Heart right ventricle (tissue), 16 donors: ENCODE data around the gene TMPRSS11A. TPM values are rescaled to one million over a fixed set of nuclear protein-coding genes. Genes with fewer than 3 reads are reported as not detected.

ENCODE experiments used
- ATAC-seq, 8 donors: fragments of 200-7000 bp; cut with Tn5 transposase; one replicate each; pipeline ENCODE4 v1.9.1; 2020; ENCODE audit warnings: mild to moderate bottlenecking in 8 of 8, moderate library complexity in 8 of 8, moderate number of reproducible peaks in 1 of 8
- DNase-seq, 2 donors: peaks; one replicate each; pipeline ENCODE4 v3.0.0-alpha.2; 2020
- H3K27ac ChIP-seq, 10 donors: fragments of 200-600 bp; sonication (generic) in 2 of 10; one replicate each; pipeline versions ENCODE4 v1.5.0 to v1.8.0; 2020 to 2022; ENCODE audit warnings: mild to moderate bottlenecking in 3 of 10
- H3K27me3 ChIP-seq, 7 donors: fragments of 200-600 bp; one replicate each; pipeline ENCODE4 v1.8.0; 2021 to 2022; ENCODE audit warnings: mild to moderate bottlenecking in 2 of 7
- H3K36me3 ChIP-seq, 9 donors: fragments of 200-600 bp; sonication (generic) in 1 of 9; one replicate each; pipeline versions ENCODE4 v1.5.0 to v1.8.0; 2020 to 2022; ENCODE audit warnings: mild to moderate bottlenecking in 2 of 9
- H3K4me1 ChIP-seq, 9 donors: fragments of 200-600 bp; sonication (generic) in 1 of 9; one replicate each; pipeline versions ENCODE4 v1.5.0 to v1.8.0; 2020 to 2022; ENCODE audit warnings: mild to moderate bottlenecking in 4 of 9
- H3K4me3 ChIP-seq, 10 donors: fragments of 200-600 bp; sonication (generic) in 2 of 10; one replicate each; pipeline versions ENCODE4 v1.5.0 to v1.8.0; 2020 to 2022; ENCODE audit warnings: mild to moderate bottlenecking in 7 of 10, moderate library complexity in 2 of 10
- H3K9me3 ChIP-seq, 11 donors: fragments of 200-600 bp in 10 of 11; sonication (generic) in 2 of 11; one replicate each; pipeline versions ENCODE4 v1.5.0 to v1.8.0; 2013 to 2022; ENCODE audit warnings: mild to moderate bottlenecking in 2 of 11, control low read depth in 1 of 11, moderate library complexity in 1 of 11
- WGBS, 2 donors: extraction: QIAGEN DNeasy Blood & Tissue Kit; methylation state at CpG; one replicate each; pipeline ENCODE4 v1.1.7; 2013; ENCODE audit warnings: inconsistent platforms in 1 of 2; 5-methylcytosine and 5-hydroxymethylcytosine counted together
- intact Hi-C, 10 donors: fragments of 100-400 bp; cut with DNase I; formaldehyde crosslinking; loops; one replicate each; pipeline versions ENCODE4 v1.11.1 to v1.14.2; 2022
- polyA plus RNA-seq, 2 donors: library from polyadenylated mRNA; stranded (reverse); fragments of 200-250 nt; gene quantifications; one replicate each; pipeline ENCODE4 v1.2.3, GENCODE V29; 2013
- total RNA-seq, 10 donors: library from RNA; stranded (reverse); fragmentation: NEBNext Ultra II Directional in 3 of 10; extraction: Animal tissue kit (Norgen Biotek cat#: 25700) in 3 of 10; gene quantifications; one replicate each; pipeline versions ENCODE4 v1.2.1 to v1.2.4, GENCODE V29; 2021 to 2023
- TF ChIP-seq, protein P1 (sequence below), 9 donors: fragments of 200-600 bp; sonication (generic) in 2 of 9; IDR thresholded peaks; one replicate each; pipeline versions ENCODE4 v1.5.0 to v1.8.0; 2021 to 2022; ENCODE audit warnings: antibody characterized with exemption in 9 of 9, mild to moderate bottlenecking in 5 of 9, moderate library complexity in 1 of 9
- donor health status: Arrhythmogenic right ventricular cardiomyopathy.
- donor health status: ischemic (EF 13 %, LVEDD 7.1; RV severe dilation, severe dysfunction).
- donor health status: healthy with polysubstance abuse.
- donor health status: DM: no; HTN: yes; CAD: no.
- donor health status: DM: no; HTN: no; CAD: no.
- donor health status: ischemic (EF 25% LVEDD 6.9; RV normal size, moderate dysfunction).
- donor health status: ischemic (EF 25% LVEDD 5.7; RV mildly dilated, moderate dysfunction).
- donor health status: healthy.
- donor health status: DM: yes; HTN: yes; CAD: no.
- donor health status: Ischemic cardiomyopathy.
- donor health status: ischemic (EF 35%, LVEDD 5.7; RV mildly dilated, moderate dysfunction).
- donor health status: nonischemic (EF 11% LVEDD 7.7; RV severe dilation, severe dysfunction).
- donor health status: DM: yes; HTN: yes; CAD: no.
- donor health status: PGD.
- donor health status: ischemic (EF 29% LVEDD 5.4; RV normal size, mild dysfunction).
- donor health status: nonischemic (EF 23%, LVEDD 6.1; RV moderate dilation, normal function).

Gene TMPRSS11A
- total and polyA plus RNA-seq, 12 donors: 0.01 TPM; not detected in 11

DNA sequence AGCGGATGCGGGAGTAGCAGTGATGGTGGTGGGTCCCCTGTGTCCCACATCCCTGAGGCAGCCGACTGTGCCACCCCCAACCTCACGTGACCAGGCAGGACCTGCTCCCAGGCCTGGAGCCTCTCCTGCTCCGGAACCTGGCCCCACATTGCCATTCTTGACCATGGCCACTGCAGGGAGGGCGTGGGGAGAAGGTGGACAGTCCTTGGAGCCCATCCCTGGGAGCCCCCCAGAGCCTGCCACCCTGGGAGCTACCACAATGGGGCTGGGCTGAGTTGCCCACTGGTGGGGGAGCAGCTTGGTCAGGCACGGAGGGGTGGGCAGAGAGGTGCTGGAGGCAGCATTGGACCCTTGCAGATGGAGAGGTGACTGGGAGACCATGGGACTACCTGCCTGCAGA, 36.8 kb downstream of the TMPRSS11A start:
- Histone ChIP-seq H3K4me1 (no peaks in the 10 kb centered on the region), H3K27ac (no peak overlapping the region), H3K27me3 (no peaks in the 10 kb centered on the region), H3K4me3 (no peak overlapping the region), H3K9me3 (peaks cover 0 to 8% (median 0%) of the 10 kb centered on the region in 11 donors), H3K36me3 (no peaks in the 10 kb centered on the region)
- DNase-seq (no peak), ATAC-seq (no peak)
- intact Hi-C loops: no loop called here
- 96% methylated on average over 7 of the region's 7 CpGs for WGBS, 2 donors
- TF ChIP-seq, protein P1, sequence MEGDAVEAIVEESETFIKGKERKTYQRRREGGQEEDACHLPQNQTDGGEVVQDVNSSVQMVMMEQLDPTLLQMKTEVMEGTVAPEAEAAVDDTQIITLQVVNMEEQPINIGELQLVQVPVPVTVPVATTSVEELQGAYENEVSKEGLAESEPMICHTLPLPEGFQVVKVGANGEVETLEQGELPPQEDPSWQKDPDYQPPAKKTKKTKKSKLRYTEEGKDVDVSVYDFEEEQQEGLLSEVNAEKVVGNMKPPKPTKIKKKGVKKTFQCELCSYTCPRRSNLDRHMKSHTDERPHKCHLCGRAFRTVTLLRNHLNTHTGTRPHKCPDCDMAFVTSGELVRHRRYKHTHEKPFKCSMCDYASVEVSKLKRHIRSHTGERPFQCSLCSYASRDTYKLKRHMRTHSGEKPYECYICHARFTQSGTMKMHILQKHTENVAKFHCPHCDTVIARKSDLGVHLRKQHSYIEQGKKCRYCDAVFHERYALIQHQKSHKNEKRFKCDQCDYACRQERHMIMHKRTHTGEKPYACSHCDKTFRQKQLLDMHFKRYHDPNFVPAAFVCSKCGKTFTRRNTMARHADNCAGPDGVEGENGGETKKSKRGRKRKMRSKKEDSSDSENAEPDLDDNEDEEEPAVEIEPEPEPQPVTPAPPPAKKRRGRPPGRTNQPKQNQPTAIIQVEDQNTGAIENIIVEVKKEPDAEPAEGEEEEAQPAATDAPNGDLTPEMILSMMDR (IDR thresholded peaks at IDR 0.05): no peak

DNA sequence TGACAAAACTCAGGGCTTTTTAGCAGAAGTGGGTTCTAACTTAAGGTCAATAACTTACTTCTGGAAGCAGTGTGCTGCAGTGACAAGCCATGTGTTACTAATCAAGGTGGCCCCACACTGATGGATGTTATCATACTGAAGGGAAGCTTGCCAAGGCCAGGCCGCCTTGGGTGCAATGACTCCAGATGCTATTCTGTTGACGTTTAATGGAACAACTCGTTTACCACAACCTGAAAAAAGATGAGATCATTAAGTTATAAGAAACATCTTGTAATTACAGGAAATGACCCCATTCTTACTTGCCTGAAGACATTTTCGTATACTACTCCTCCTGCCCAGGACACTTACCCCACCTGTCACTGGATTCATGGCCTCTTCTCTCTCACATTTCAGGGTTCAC, 40.6 kb downstream of the TMPRSS11A start:
- Histone ChIP-seq H3K4me3 (no peak overlapping the region), H3K27me3 (no peaks in the 10 kb centered on the region), H3K9me3 (peaks cover 0 to 8% (median 0%) of the 10 kb centered on the region in 11 donors), H3K36me3 (no peaks in the 10 kb centered on the region), H3K4me1 (no peaks in the 10 kb centered on the region), H3K27ac (no peak overlapping the region)
- DNase-seq: no peak
- TF ChIP-seq, protein P1 (IDR thresholded peaks at IDR 0.05): no peak
- WGBS, 2 donors: 41 to 52% methylated on average over 4 of the region's 4 CpGs
- no peak for ATAC-seq
- intact Hi-C loops: no loop called here

DNA sequence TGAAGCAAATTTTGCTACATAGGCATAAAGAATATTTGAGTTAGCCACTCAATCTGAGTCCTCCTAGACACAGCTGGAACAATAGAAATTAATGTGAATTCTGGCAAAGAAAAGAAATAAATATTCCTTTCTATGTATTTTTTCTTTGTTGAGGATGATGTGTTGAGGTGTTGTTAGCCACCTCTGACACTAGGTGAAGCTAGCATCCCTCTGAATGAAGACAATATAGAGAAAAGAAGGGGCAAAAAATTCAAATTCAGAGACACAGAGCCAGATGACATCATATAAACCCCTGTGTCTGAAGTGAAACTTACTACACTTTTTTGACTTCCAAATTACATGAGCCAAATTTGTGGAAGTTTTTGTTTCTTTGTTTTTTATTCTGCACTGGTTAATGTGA, 44.9 kb downstream of the TMPRSS11A start:
- H3K27me3 ChIP-seq: no peaks in the 10 kb centered on the region
- no peak for DNase-seq
- no peak overlapping the region for H3K4me3 ChIP-seq
- ATAC-seq: no peak
- TF ChIP-seq, protein P1 (IDR thresholded peaks at IDR 0.05): peak in 1 of 9 donors; percentile 12
- no peaks in the 10 kb centered on the region for H3K36me3 ChIP-seq
- no peaks in the 10 kb centered on the region for H3K4me1 ChIP-seq
- intact Hi-C loops: no loop called here
- H3K27ac ChIP-seq: no peak overlapping the region
- no peaks in the 10 kb centered on the region for H3K9me3 ChIP-seq

DNA sequence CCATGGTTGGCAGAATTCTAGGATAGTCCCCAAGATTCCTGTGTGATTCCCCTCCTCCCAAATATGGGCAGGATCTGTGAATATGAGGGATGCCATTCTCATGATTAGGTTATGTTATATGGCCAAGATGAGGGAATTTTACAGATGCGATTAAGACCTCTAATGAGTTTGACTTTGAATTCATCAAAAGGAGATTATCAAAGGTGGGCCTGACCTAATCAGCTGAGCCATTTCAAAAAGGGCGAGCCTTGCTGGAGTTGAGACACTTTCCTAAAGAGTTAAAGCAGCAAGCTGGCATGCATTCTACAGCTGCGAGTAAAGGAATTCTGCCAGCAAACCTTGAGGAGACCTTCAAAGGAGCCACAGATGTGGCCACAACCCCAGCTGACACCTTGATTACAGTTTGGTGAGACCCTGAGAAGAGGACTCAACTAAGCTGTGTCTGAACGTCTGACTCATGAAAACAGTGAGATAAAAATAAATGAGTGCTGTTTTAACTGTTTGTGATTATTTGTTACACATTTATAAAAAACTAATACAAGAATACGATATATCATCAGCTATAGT, 47.8 kb downstream of the TMPRSS11A start:
- intact Hi-C loops: no loop called here
- Histone ChIP-seq H3K27me3 (no peaks in the 10 kb centered on the region), H3K36me3 (no peaks in the 10 kb centered on the region), H3K9me3 (no peaks in the 10 kb centered on the region), H3K4me1 (no peaks in the 10 kb centered on the region), H3K27ac (no peak overlapping the region), H3K4me3 (no peak overlapping the region)
- TF ChIP-seq, protein P1 (IDR thresholded peaks at IDR 0.05): no peak
- DNase-seq (no peak), ATAC-seq (no peak)
- WGBS, 2 donors: 71 to 75% methylated on average over 5 of the region's 5 CpGs
